Adrenal gland (tissue), 12 donors: ENCODE results near the gene DOK4. TPM values are rescaled to one million over a fixed set of nuclear protein-coding genes. Genes with fewer than 3 reads are reported as not detected.
"Not testable (repeated sequence)": the region's sequence is repeated elsewhere in the genome, so short reads cannot be mapped to it uniquely, and the experiment has no call there.

Experiments used
- DNase-seq, 7 donors: peaks; one replicate each; pipeline ENCODE4 v3.0.0-alpha.2; 2019 to 2020
- H3K27ac ChIP-seq, 5 donors: fragments of 200-600 bp; sonication (generic) in 4 of 5; 1 replicate in 3 of 5; 2 replicates in 2 of 5; pipeline versions ENCODE4 v1.5.1 to v1.8.0; 2016 to 2020; ENCODE audit warnings: mild to moderate bottlenecking in 1 of 5
- H3K27me3 ChIP-seq: fragments of 200-600 bp; 2 replicates; pipeline ENCODE4 v1.8.0; 2021
- H3K36me3 ChIP-seq, 2 donors: fragments of 200-600 bp; replicated peaks in 1 of 2; 1 replicate in 1 of 2; 2 replicates in 1 of 2; pipeline versions ENCODE4 v1.5.1 to v1.8.0; 2018 to 2022
- H3K4me1 ChIP-seq, 2 donors: fragments of 200-600 bp; replicated peaks in 1 of 2; 1 replicate in 1 of 2; 2 replicates in 1 of 2; pipeline versions ENCODE4 v1.5.1 to v1.8.0; 2018 to 2021
- H3K4me3 ChIP-seq, 4 donors: fragments of 200-600 bp; sonication (generic) in 3 of 4; one replicate each; pipeline ENCODE4 v1.5.1; 2016 to 2018
- H3K9me3 ChIP-seq, 3 donors: fragments of 200-600 bp; sonication (generic) in 1 of 3; replicated peaks in 1 of 3; 1 replicate in 2 of 3; 2 replicates in 1 of 3; pipeline versions ENCODE4 v1.5.1 to v1.8.0; 2016 to 2021
- POLR2A ChIP-seq, 2 donors: fragments of 450-650 bp; IDR thresholded peaks; one replicate each; pipeline ENCODE4 v1.6.1; 2017; ENCODE audit warnings: antibody characterized with exemption in 2 of 2, mild to moderate bottlenecking in 2 of 2, moderate library complexity in 1 of 2
- WGBS, 4 donors: extraction: QIAGEN DNeasy Blood & Tissue Kit in 2 of 4; methylation state at CpG; one replicate each; pipeline versions ENCODE4 v1.1.5 to v1.1.7; 2013 to 2017; 5-methylcytosine and 5-hydroxymethylcytosine counted together
- intact Hi-C, 2 donors: fragments of 100-400 bp; cut with DNase I; formaldehyde crosslinking; loops; one replicate each; pipeline versions ENCODE4 v1.14.1 to v1.15.0; 2022 to 2023
- polyA plus RNA-seq, 3 donors: library from polyadenylated mRNA; stranded (reverse); fragments of 200-250 nt in 2 of 3; fragments of 350-450 nt in 1 of 3; fragmentation: Illumina TruSeq in 1 of 3; extraction: RNeasy Lipid Tissue Mini Kit (QIAGEN cat#74804) in 1 of 3; gene quantifications; one replicate each; pipeline ENCODE4 v1.2.3, GENCODE V29; 2013 to 2014
- total RNA-seq, 9 donors: library from RNA; depleted of rRNA in 4 of 9; stranded (reverse); fragments of >200 nt in 4 of 9; fragments of 120-200 nt in 1 of 9; fragmentation: NEBNext Ultra II Directional in 1 of 9; extraction: Animal tissue kit (Norgen Biotek cat#: 25700) in 1 of 9; gene quantifications; one replicate each; pipeline versions ENCODE4 v1.1.0 to v1.2.4, GENCODE V29; 2013 to 2023
- TF ChIP-seq, protein P1 (sequence below), 6 experiments: fragments of 450-650 bp in 4 of 6; fragments of 200-600 bp in 2 of 6; sonication (generic) in 1 of 6; IDR thresholded peaks; 1 replicate in 5 of 6; 2 replicates in 1 of 6; pipeline versions ENCODE4 v1.5.1 to v1.8.0; 2016 to 2021; ENCODE audit warnings: antibody characterized with exemption in 6 of 6, mild to moderate bottlenecking in 2 of 6, moderate library complexity in 1 of 6
- donor health status: healthy with polysubstance abuse.
- donor health status: Bipolar disorder and iron deficiency.
- donor health status: DM: yes; HTN: yes; CAD: no.
- donor health status: DM: no; HTN: no; CAD: no.
- donor health status: DM: no; HTN: no; CAD: no.
- donor health status: DM: yes; HTN: yes; CAD: no.

DOK4 gene
- total and polyA plus RNA-seq, 12 donors: 4.3 to 36.1 (median 18.7) TPM

DNA sequence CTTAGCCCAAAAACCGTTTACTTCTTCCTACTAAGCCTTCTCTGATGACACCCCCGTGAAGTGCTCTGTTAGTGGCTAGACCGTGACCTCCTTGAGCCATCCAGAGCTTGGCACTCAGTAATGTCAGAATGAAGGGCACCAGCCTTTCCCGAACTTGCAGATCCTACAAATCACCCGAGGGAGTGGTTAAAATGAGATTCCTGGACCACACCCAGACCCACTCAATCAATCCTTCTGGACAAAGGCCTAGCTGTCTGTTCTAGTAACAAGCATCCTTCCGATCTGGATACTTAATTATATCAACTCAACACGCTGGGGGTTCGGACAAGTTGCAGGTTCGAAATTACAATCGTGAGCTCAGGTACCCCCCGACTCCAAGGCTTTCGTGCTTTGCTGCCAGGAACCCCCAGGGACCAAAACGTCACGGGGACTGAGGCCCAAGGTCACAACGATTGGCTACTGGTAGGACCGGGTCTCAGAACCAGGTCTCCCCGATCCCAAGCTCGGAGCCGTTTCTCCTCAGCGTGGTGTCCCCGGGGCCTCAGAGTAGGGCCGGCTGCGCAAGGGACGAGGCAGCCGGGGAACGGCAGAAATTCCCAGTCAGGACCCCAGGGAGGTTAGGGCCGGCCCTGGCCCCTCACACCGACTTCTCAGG, 39.6 kb downstream of the DOK4 start:
- H3K27ac ChIP-seq: peak overlapping the region; percentile 79 to 96 (median 85)
- H3K4me1 ChIP-seq: peaks cover 9 to 30% of the 10 kb centered on the region in 2 donors
- no peak for TF ChIP-seq POLR2A (IDR thresholded peaks at IDR 0.05)
- TF ChIP-seq, protein P1, sequence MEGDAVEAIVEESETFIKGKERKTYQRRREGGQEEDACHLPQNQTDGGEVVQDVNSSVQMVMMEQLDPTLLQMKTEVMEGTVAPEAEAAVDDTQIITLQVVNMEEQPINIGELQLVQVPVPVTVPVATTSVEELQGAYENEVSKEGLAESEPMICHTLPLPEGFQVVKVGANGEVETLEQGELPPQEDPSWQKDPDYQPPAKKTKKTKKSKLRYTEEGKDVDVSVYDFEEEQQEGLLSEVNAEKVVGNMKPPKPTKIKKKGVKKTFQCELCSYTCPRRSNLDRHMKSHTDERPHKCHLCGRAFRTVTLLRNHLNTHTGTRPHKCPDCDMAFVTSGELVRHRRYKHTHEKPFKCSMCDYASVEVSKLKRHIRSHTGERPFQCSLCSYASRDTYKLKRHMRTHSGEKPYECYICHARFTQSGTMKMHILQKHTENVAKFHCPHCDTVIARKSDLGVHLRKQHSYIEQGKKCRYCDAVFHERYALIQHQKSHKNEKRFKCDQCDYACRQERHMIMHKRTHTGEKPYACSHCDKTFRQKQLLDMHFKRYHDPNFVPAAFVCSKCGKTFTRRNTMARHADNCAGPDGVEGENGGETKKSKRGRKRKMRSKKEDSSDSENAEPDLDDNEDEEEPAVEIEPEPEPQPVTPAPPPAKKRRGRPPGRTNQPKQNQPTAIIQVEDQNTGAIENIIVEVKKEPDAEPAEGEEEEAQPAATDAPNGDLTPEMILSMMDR (IDR thresholded peaks at IDR 0.05): no peak

DNA sequence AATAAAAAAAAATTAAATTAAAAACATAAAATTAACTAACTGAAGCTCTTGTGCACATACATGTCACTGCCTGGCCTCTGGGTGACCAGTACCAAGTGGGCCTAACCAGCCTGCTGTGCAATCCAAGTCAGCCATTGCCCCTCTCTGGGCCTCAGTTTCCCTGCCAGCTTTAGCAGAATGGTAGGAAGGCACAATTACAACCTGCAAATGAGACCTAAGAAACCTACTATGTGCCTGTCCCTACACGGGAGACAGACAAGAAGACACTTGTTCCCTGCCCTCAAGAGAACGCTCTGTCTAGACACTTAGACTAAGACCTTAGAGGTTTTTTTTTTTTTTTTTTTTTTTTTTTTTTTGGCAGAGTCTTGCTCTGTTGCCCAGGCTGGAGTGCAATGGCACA, 40.8 kb downstream of the DOK4 start:
- no peak overlapping the region for H3K4me3 ChIP-seq
- DNase-seq: no peak
- H3K9me3 ChIP-seq: no peaks in the 10 kb centered on the region
- H3K4me1 ChIP-seq: peaks cover 9 to 30% of the 10 kb centered on the region in 2 donors
- WGBS, 4 donors: 92 to 99% (median 97%) methylated on average over 2 of the region's 2 CpGs
- H3K27me3 ChIP-seq: no peaks in the 10 kb centered on the region
- H3K36me3 ChIP-seq: no peaks in the 10 kb centered on the region
- intact Hi-C loops: no loop called here
- no peak overlapping the region for H3K27ac ChIP-seq
- TF ChIP-seq, protein P1 (IDR thresholded peaks at IDR 0.05): no peak
- TF ChIP-seq POLR2A (IDR thresholded peaks at IDR 0.05): no peak

More for the DNA sequence above, 39.6 kb downstream of the DOK4 start:
- Histone ChIP-seq H3K9me3 (no peaks in the 10 kb centered on the region), H3K4me3 (peak overlapping the region; percentile 48 to 100 (median 90)), H3K27me3 (no peaks in the 10 kb centered on the region), H3K36me3 (peaks cover 0 to 6% of the 10 kb centered on the region in 2 donors)
- intact Hi-C loops: no loop called here
- peak; percentile 43 to 82 (median 61) for DNase-seq
- 2 to 3% (median 2%) methylated on average over 8 to 28 of the region's 28 CpGs for WGBS, 4 donors

DNA sequence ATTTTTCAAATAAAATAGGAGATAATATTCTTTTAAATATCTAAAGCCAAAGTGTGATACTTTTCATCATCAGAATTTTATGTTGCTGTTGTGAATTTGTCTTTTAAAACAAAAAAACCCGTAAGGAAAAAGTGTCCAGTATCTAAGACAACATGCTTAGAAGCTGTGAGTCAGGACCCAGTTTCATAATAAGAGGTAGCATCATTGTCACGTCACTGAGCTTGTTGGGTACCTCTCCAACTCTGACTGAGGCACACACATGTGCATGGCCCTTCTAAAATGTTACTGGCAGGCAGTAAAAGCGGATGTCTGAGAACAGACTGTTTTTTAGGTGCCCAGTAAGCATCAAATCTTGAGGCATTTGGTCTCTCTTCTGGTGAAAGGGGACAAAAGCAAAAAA, 41.6 kb downstream of the DOK4 start:
- TF ChIP-seq POLR2A (IDR thresholded peaks at IDR 0.05): no peak
- TF ChIP-seq, protein P1 (IDR thresholded peaks at IDR 0.05): no peak
- peaks cover 9 to 28% of the 10 kb centered on the region in 2 donors for H3K4me1 ChIP-seq
- DNase-seq: peak in 4 of 7 donors; percentile 35 to 61 (median 50)
- H3K27ac ChIP-seq: peak overlapping the region in 2 of 5 donors; percentile 45 to 61
- intact Hi-C loops: no loop called here
- no peaks in the 10 kb centered on the region for H3K9me3 ChIP-seq
- H3K27me3 ChIP-seq: no peaks in the 10 kb centered on the region
- H3K4me3 ChIP-seq: no peak overlapping the region
- 43 to 73% (median 60%) methylated on average over 3 of the region's 3 CpGs for WGBS, 4 donors
- peaks cover 0 to 6% of the 10 kb centered on the region in 2 donors for H3K36me3 ChIP-seq

DNA sequence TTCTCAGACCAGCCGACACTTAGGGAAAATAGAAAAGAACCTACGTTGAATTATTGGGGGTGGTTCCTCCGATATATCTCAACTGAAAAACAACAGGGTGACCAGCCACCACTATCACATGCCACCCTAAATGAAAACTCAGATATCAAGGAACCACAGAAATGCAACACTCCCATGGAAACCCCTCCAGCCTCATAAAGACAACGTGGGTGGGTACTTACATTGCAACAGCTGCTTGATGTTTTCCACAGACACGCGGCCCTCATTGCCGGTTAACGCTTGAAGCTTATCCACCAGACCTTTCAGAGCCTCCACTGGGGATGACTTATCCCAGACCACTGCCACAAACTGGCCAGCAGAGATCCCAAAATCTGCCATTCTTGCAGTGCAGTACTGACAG, 45.7 kb downstream of the DOK4 start:
- H3K9me3 ChIP-seq, H3K4me1 ChIP-seq, H3K4me3 ChIP-seq, intact Hi-C loops, H3K27ac ChIP-seq, DNase-seq, H3K27me3 ChIP-seq: not testable (repeated sequence)
- 73 to 99% (median 98%) methylated on average over 8 of the region's 8 CpGs for WGBS, 4 donors
- peaks cover 0 to 36% of the 10 kb centered on the region in 2 donors for H3K36me3 ChIP-seq

DNA sequence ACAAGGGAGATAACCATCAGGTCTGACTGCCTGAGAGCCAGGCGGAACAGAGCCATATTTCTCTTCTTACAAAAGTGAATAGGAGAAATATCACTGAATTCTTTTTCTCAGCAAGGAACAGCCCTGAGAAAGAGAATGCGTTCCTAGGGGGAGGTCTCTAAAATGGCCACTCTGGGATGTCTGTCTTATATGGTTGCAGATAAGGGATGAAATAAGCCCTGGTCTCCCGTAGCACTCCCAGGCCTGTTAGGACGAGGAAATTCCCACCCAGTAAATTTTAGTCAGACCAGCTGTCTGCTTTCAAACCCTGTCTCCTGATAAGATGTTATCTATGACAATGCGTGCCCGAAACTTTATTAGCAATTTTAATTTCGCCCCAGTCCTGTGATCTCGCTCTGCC, 46.3 kb downstream of the DOK4 start:
- intact Hi-C loops, H3K4me1 ChIP-seq, H3K9me3 ChIP-seq, H3K4me3 ChIP-seq, H3K27me3 ChIP-seq, DNase-seq, H3K27ac ChIP-seq: not testable (repeated sequence)
- WGBS, 4 donors: 91 to 99% (median 94%) methylated on average over 8 of the region's 8 CpGs
- H3K36me3 ChIP-seq: peaks cover 0 to 42% of the 10 kb centered on the region in 2 donors
